ENCODE results near the gene C13orf46.
A peak's percentile ranks its signal among the peaks of the same experiment; 100 is the strongest.

C13orf46 gene

DNA sequence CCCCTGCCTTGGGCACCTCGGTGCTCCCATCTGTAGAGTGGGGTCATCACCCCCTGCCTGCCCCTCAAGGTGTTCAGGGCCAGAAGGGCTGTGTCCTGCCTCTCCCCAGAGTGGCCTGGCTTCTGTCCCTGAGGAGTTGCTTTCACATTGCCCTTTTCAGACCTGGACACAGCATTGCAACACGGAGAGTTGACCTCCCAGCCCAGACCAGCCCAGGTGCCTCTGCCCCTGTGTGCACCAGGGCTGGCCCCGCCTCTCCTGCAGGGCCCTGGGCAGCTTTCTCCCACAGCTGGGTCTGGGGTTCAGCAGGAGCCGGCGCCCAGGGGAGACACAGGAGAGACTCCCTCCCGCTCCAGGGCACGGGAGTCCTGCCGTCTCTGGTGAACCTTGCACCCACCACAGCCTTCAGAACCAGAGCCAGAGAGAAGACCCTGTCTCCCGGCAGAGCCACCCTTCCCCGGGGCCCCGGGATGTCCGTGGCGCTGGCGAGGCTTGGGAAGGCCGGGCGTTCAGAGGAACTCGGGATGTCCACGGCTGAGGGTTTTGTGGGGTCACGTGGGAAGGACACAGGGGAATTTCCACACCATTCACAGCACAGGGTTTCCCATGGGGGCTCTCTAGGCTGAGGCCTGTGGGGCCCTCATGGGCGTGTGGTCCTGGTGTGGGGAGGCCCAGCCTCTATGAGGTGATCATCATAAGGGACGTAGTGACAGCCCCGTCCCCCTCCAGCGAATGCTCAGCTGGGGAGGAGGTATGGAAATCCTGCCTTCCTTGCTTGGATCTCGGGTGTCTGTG lies 23.2 kb downstream of the C13orf46 start:
- H3K4me1 ChIP-seq: no peaks in the 10 kb centered on the region; the same call in 1 of the 2 replicates
- no peaks in the 10 kb centered on the region for H3K36me3 ChIP-seq
- H3K27me3 ChIP-seq: no peaks in the 10 kb centered on the region
- H3K9me3 ChIP-seq: no peaks in the 10 kb centered on the region; the same call in 1 of the 2 replicates
- H3K4me3 ChIP-seq (ENCODE audit: low read depth, low read length): no peak overlapping the region
- peak; percentile 8 for DNase-seq
- TF ChIP-seq, protein P1, sequence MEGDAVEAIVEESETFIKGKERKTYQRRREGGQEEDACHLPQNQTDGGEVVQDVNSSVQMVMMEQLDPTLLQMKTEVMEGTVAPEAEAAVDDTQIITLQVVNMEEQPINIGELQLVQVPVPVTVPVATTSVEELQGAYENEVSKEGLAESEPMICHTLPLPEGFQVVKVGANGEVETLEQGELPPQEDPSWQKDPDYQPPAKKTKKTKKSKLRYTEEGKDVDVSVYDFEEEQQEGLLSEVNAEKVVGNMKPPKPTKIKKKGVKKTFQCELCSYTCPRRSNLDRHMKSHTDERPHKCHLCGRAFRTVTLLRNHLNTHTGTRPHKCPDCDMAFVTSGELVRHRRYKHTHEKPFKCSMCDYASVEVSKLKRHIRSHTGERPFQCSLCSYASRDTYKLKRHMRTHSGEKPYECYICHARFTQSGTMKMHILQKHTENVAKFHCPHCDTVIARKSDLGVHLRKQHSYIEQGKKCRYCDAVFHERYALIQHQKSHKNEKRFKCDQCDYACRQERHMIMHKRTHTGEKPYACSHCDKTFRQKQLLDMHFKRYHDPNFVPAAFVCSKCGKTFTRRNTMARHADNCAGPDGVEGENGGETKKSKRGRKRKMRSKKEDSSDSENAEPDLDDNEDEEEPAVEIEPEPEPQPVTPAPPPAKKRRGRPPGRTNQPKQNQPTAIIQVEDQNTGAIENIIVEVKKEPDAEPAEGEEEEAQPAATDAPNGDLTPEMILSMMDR (IDR thresholded peaks at IDR 0.05; ENCODE audit: low read depth, low read length): no peak

GRCh38 chr13:113949546-113949945 lies 24.3 kb downstream of the C13orf46 start:
- Histone ChIP-seq H3K27me3 (no peaks in the 10 kb centered on the region), H3K4me1 (no peaks in the 10 kb centered on the region; the same call in 1 of the 2 replicates), H3K4me3 (ENCODE audit: low read depth, low read length) (no peak overlapping the region), H3K9me3 (no peaks in the 10 kb centered on the region; the same call in 1 of the 2 replicates), H3K36me3 (no peaks in the 10 kb centered on the region)
- DNase-seq: peak; percentile 5
- TF ChIP-seq, protein P1 (IDR thresholded peaks at IDR 0.05; ENCODE audit: low read depth, low read length): no peak

DNA sequence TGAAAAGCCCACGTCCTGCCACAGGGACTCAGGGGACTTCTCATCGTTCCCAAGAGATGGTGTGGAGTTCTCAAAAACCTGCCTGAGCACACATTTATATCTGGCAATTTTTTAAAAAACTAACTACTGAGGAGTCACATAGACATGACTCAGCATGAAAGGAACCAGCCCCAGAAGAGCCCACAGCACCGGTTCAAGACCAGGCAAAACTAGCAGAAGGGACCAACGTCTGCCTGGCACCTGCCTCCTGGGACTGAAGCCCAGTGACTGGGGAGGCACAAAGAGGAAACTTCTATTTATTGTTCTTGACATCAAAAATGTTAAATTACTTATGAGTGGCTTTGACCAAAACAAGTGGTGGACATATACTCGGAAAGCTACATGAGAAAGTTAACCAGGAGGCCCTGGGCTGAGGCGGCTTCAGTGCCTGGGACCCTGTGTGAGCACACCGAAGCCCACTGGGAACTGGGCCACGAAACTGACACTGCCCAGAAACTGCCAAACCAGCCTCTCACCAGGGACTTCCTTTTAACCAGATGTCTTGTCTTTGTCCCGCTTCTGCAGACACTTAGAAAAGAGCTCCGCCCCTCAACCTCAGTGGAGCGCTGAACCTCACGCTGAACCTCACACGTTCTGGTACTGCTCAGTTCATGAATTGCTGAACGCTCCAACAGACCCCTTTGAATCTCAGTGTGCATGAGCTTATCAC lies 25.7 kb downstream of the C13orf46 start:
- DNase-seq: no peak
- H3K4me1 ChIP-seq: no peaks in the 10 kb centered on the region; the same call in 1 of the 2 replicates
- no peaks in the 10 kb centered on the region for H3K27me3 ChIP-seq
- TF ChIP-seq, protein P1 (IDR thresholded peaks at IDR 0.05; ENCODE audit: low read depth, low read length): no peak
- H3K36me3 ChIP-seq: no peaks in the 10 kb centered on the region
- H3K9me3 ChIP-seq: no peaks in the 10 kb centered on the region
- H3K4me3 ChIP-seq (ENCODE audit: low read depth, low read length): no peak overlapping the region

GRCh38 chr13:113947311-113948033 lies 26.4 kb downstream of the C13orf46 start:
- H3K27me3 ChIP-seq: no peaks in the 10 kb centered on the region
- no peak overlapping the region for H3K4me3 ChIP-seq (ENCODE audit: low read depth, low read length)
- no peaks in the 10 kb centered on the region; the same call in 1 of the 2 replicates for H3K4me1 ChIP-seq
- TF ChIP-seq, protein P1 (IDR thresholded peaks at IDR 0.05; ENCODE audit: low read depth, low read length): peak; percentile 26
- no peaks in the 10 kb centered on the region for H3K36me3 ChIP-seq
- DNase-seq: no peak
- no peaks in the 10 kb centered on the region for H3K9me3 ChIP-seq

DNA sequence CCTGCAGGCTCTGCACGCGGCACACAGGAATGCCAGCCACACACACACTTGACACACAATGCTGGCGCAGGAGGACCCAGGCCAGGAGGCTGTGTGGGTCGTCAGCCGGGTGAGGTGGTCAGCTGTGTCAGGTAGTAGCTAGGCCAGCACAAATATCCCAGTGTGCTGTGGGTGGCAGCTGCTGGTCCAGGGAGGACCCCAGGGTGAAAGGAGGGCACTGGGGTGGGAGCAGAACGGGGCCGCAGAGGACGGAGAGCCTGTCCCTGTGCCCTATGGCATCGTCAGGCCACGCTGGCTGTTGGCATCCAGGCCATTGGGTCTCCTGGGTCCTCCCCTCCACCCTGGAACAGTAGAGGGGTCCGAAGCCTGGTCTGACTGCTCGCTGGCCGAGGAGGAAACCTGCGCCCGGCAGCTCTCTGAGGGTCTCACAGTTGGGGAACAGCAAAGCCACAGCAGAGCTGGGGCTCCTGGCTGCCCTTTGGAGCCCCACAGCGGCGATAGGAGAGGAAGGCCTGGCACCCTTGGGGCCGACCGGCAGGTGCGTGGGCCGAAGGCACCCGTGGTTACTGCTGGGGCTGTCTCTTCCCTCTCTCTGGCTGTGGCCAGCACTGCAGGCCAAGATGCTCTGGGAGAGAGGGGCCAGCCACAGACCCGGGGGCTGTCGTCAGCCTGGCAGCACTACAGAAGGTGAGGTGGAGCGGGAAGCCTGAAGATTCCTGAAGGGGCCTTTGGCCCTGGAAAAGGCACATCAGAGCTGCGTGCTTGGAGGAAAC lies 27.3 kb downstream of the C13orf46 start:
- H3K4me3 ChIP-seq (ENCODE audit: low read depth, low read length): no peak overlapping the region
- TF ChIP-seq, protein P1 (IDR thresholded peaks at IDR 0.05; ENCODE audit: low read depth, low read length): no peak
- DNase-seq: no peak
- no peaks in the 10 kb centered on the region for H3K9me3 ChIP-seq
- H3K36me3 ChIP-seq: no peaks in the 10 kb centered on the region
- H3K27me3 ChIP-seq: no peaks in the 10 kb centered on the region
- no peaks in the 10 kb centered on the region; the same call in 1 of the 2 replicates for H3K4me1 ChIP-seq
